ENCODE results near the gene CIITA.

Gene CIITA

GRCh38 chr16:10883004-10883403 is 6.0 kb downstream of the CIITA start:
- no peak overlapping the region for H3K27ac ChIP-seq
- TF ChIP-seq ZFX (IDR thresholded peaks at IDR 0.05; ENCODE audit: borderline replicate concordance), result no peak
- TF ChIP-seq, protein P1, sequence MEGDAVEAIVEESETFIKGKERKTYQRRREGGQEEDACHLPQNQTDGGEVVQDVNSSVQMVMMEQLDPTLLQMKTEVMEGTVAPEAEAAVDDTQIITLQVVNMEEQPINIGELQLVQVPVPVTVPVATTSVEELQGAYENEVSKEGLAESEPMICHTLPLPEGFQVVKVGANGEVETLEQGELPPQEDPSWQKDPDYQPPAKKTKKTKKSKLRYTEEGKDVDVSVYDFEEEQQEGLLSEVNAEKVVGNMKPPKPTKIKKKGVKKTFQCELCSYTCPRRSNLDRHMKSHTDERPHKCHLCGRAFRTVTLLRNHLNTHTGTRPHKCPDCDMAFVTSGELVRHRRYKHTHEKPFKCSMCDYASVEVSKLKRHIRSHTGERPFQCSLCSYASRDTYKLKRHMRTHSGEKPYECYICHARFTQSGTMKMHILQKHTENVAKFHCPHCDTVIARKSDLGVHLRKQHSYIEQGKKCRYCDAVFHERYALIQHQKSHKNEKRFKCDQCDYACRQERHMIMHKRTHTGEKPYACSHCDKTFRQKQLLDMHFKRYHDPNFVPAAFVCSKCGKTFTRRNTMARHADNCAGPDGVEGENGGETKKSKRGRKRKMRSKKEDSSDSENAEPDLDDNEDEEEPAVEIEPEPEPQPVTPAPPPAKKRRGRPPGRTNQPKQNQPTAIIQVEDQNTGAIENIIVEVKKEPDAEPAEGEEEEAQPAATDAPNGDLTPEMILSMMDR (IDR thresholded peaks at IDR 0.05), result no peak

- TF ChIP-seq, protein P1 (IDR thresholded peaks at IDR 0.05), result no peak
- no peak for TF ChIP-seq ZFX (IDR thresholded peaks at IDR 0.05; ENCODE audit: borderline replicate concordance)
- H3K27ac ChIP-seq, result no peak overlapping the region
Measured at GRCh38 chr16:10885246-10885645, 8.2 kb downstream of the CIITA start.

DNA sequence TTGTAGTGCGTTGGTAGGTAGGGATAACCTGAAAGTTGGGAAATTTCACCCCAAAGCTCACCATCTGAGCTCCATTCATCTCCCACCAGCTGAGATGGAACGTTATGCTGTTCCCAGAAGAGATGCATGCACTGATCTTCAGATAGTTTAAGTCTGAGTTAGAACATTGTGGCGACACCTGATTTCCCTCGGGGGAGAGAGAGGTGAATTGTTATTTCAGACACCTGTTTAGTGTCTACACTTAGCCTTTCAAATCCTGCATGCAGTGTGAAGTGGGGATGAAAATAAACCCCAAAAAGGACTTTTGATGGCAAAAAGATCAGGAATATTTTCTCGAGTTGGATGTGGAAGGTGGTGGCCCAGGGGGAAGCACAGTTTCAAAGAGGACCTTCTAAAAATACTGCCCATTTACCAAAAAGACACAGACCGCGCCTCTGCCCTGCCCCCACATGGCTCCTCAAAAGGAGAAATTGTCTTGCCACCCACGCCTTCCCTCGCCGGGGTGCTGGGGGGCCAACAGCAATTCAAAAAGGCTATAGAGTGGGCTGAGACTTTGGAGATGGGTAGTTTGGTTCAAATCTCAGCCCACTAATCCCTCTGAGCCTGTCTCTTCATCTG is 11.4 kb downstream of the CIITA start:
- TF ChIP-seq ZFX (IDR thresholded peaks at IDR 0.05; ENCODE audit: borderline replicate concordance), result no peak
- TF ChIP-seq, protein P1 (IDR thresholded peaks at IDR 0.05), result no peak
- no peak overlapping the region for H3K27ac ChIP-seq

- no peak overlapping the region for H3K27ac ChIP-seq
- TF ChIP-seq ZFX (IDR thresholded peaks at IDR 0.05; ENCODE audit: borderline replicate concordance), result no peak
- TF ChIP-seq, protein P1 (IDR thresholded peaks at IDR 0.05), result no peak
Measured at GRCh38 chr16:10889855-10890254, 12.9 kb downstream of the CIITA start.

GRCh38 chr16:10892782-10893318 is 15.8 kb downstream of the CIITA start:
- no peak overlapping the region for H3K27ac ChIP-seq
- TF ChIP-seq, protein P1 (IDR thresholded peaks at IDR 0.05), result no peak
- no peak for TF ChIP-seq ZFX (IDR thresholded peaks at IDR 0.05; ENCODE audit: borderline replicate concordance)

GRCh38 chr16:10895053-10895946 is 18.3 kb downstream of the CIITA start:
- no peak overlapping the region for H3K27ac ChIP-seq
- TF ChIP-seq, protein P1 (IDR thresholded peaks at IDR 0.05), result no peak
- no peak for TF ChIP-seq ZFX (IDR thresholded peaks at IDR 0.05; ENCODE audit: borderline replicate concordance)

GRCh38 chr16:10896165-10896564 is 19.2 kb downstream of the CIITA start:
- no peak for TF ChIP-seq ZFX (IDR thresholded peaks at IDR 0.05; ENCODE audit: borderline replicate concordance)
- TF ChIP-seq, protein P1 (IDR thresholded peaks at IDR 0.05), result no peak
- H3K27ac ChIP-seq, result no peak overlapping the region
